SU-DHL-6 (cell line): ENCODE data around the gene WFDC11.
A peak's percentile ranks its signal among the peaks of the same experiment; 100 is the strongest.

ENCODE experiments used
- H2AFZ ChIP-seq: fragments of 200-600 bp; sonication (generic); 2 replicates; pipeline ENCODE4 v1.6.1; 2014; ENCODE audit warnings: low read depth, mild to moderate bottlenecking, moderate library complexity, mixed read lengths, antibody characterized with exemption, low read length; ENCODE audit not compliant: severe bottlenecking
- H3F3A ChIP-seq: fragments of 200-600 bp; shearing (Covaris generic); 2 replicates; pipeline ENCODE4 v1.6.0; 2016; ENCODE audit warnings: antibody characterized with exemption, mild to moderate bottlenecking; ENCODE audit not compliant: insufficient read depth
- H3K27ac ChIP-seq: fragments of 200-600 bp; sonication (generic); 2 replicates; pipeline ENCODE4 v1.5.1; 2016; ENCODE audit warnings: low read depth, mild to moderate bottlenecking, low read length, moderate library complexity, mixed read lengths
- H3K27me3 ChIP-seq: fragments of 200-600 bp; sonication (generic), shearing (Covaris generic); 2 replicates; pipeline ENCODE4 v1.6.0; 2014; ENCODE audit warnings: mild to moderate bottlenecking, low read length
- H3K36me3 ChIP-seq: fragments of 200-600 bp; sonication (generic); 2 replicates; pipeline ENCODE4 v1.6.1; 2014; ENCODE audit warnings: mild to moderate bottlenecking, low read length, mixed read lengths
- H3K4me2 ChIP-seq: fragments of 300-600, 200-600 bp; shearing (Covaris generic), sonication (generic); 2 replicates; pipeline ENCODE4 v1.6.0; 2014; ENCODE audit warnings: low read length, low read depth, mild to moderate bottlenecking; ENCODE audit not compliant: poor library complexity, severe bottlenecking
- H3K4me3 ChIP-seq: fragments of 200-600 bp; sonication (generic); 2 replicates; pipeline ENCODE4 v1.5.1; 2014; ENCODE audit warnings: antibody characterized with exemption, low read length, mild to moderate bottlenecking, mixed read lengths; ENCODE audit not compliant: insufficient read depth, poor library complexity, severe bottlenecking
- H3K79me2 ChIP-seq: fragments of 200-600 bp; sonication (generic); 2 replicates; pipeline ENCODE4 v1.6.1; 2014; ENCODE audit warnings: mild to moderate bottlenecking, low read length, moderate library complexity; ENCODE audit not compliant: insufficient read depth
- H3K9ac ChIP-seq: fragments of 200-600 bp; sonication (generic); 2 replicates; pipeline ENCODE4 v1.7.0; 2014; ENCODE audit warnings: mild to moderate bottlenecking, low read length
- H3K9me2 ChIP-seq: fragments of 200-600 bp; sonication (generic); replicated peaks from 2 replicates; pipeline ENCODE4 v1.6.1; 2014; ENCODE audit warnings: low read length; ENCODE audit not compliant: insufficient read depth
- H3K9me3 ChIP-seq: fragments of 200-600 bp; sonication (generic); 2 replicates; pipeline ENCODE4 v1.6.1; 2014; ENCODE audit warnings: low read length, mixed read lengths; ENCODE audit not compliant: insufficient read depth
- H4K20me1 ChIP-seq: fragments of 200-600 bp; sonication (generic); 2 replicates; pipeline ENCODE4 v1.6.1; 2014; ENCODE audit warnings: low read depth, mild to moderate bottlenecking, antibody characterized with exemption, low read length, moderate library complexity, mixed read lengths
- CTCF ChIP-seq: fragments of 200-600 bp; sonication (generic); IDR thresholded peaks from one replicate; pipeline ENCODE4 v1.5.1; 2017; ENCODE audit warnings: antibody characterized with exemption, mild to moderate bottlenecking, low read length, moderate library complexity; ENCODE audit not compliant: insufficient read depth, poor library complexity, severe bottlenecking
- EZH2phosphoT487 ChIP-seq: fragments of 200-600 bp; sonication (generic), shearing (Covaris generic); conservative IDR thresholded peaks from 2 replicates; pipeline ENCODE4 v1.6.1; 2018; ENCODE audit warnings: mild to moderate bottlenecking, antibody characterized with exemption, low read length, moderate library complexity, mixed read lengths

Gene WFDC11

DNA sequence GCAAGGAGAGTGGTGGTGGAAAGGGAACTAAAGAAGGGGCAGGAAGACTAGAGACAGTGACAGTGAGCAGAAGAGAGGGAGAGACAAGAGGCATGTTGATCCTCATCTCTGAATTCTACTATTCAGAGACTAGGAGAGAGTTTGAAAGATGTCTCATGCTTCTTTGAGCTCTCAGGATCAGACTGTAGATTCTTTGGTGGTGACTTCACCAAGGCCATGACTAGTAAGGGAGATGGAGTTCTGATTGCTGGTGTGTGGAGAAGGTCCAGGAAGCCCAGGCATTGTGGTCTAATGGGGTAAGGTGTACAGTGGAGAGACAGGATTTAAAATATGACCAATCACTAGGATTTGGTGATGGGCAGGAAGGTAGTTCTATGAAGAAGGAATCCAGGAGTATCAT, 39.7 kb downstream of the WFDC11 start:
- no peaks in the 10 kb centered on the region for H4K20me1 ChIP-seq
- no peak overlapping the region for H3K4me2 ChIP-seq
- H3K9me2 ChIP-seq = no peaks in the 10 kb centered on the region
- TF ChIP-seq EZH2phosphoT487 (no peak), CTCF (no peak)
- no peaks in the 10 kb centered on the region for H3K79me2 ChIP-seq
- H3F3A ChIP-seq = no peaks in the 10 kb centered on the region
- H2AFZ ChIP-seq = no peak overlapping the region
- H3K36me3 ChIP-seq = no peaks in the 10 kb centered on the region
- no peak overlapping the region for H3K9ac ChIP-seq
- no peaks in the 10 kb centered on the region for H3K9me3 ChIP-seq
- no peak overlapping the region for H3K27ac ChIP-seq
- no peaks in the 10 kb centered on the region for H3K27me3 ChIP-seq
- H3K4me3 ChIP-seq = no peak overlapping the region

- H3K79me2 ChIP-seq = no peaks in the 10 kb centered on the region
- H3K9ac ChIP-seq = no peak within 1 kb of the TSS
- TF ChIP-seq EZH2phosphoT487 (no peak), CTCF (peak; percentile 34)
- H3K9me3 ChIP-seq = 0 out of 2 replicates have a peak, but pooled peaks cover under 1% of the 10 kb centered on the region
- no peaks in the 10 kb centered on the region for H4K20me1 ChIP-seq
- no peak within 1 kb of the TSS for H3K4me2 ChIP-seq
- no peaks in the 10 kb centered on the region for H3F3A ChIP-seq
- H3K36me3 ChIP-seq = no peaks in the 10 kb centered on the region
- no peak within 1 kb of the TSS for H2AFZ ChIP-seq
- no peaks in the 10 kb centered on the region for H3K9me2 ChIP-seq
- no peaks in the 10 kb centered on the region for H3K27me3 ChIP-seq
- H3K4me3 ChIP-seq = no peak within 1 kb of the TSS
- H3K27ac ChIP-seq = no peak within 1 kb of the TSS
Measured at GRCh38 chr20:45629496-45630100, 40.4 kb downstream of the WFDC11 start, which contains the start of gene WFDC10A. Gene WFDC10A, plus strand, starts transcription at chr20:45629739. Its CDS starts 75 bp downstream, at chr20:45629814.

- Histone ChIP-seq H3K27me3 (no peaks in the 10 kb centered on the region), H3K9me3 (0 out of 2 replicates have a peak, but pooled peaks cover 5% of the 10 kb centered on the region), H3F3A (no peaks in the 10 kb centered on the region), H3K79me2 (no peaks in the 10 kb centered on the region), H3K4me3 (no peak overlapping the region), H3K9me2 (no peaks in the 10 kb centered on the region), H3K36me3 (no peaks in the 10 kb centered on the region), H3K27ac (no peak overlapping the region), H3K4me2 (no peak overlapping the region), H3K9ac (no peak overlapping the region), H4K20me1 (no peaks in the 10 kb centered on the region), H2AFZ (no peak overlapping the region)
- TF ChIP-seq EZH2phosphoT487 = no peak
- no peak for TF ChIP-seq CTCF
Measured at GRCh38 chr20:45626540-45626939, 43.5 kb downstream of the WFDC11 start.
